HG03439 (cell line): ENCODE measurements around the gene GSKIP.
"Not testable (repeated sequence)": the region's sequence is repeated elsewhere in the genome, so short reads cannot be mapped to it uniquely, and the experiment has no call there.

Experiments
- ATAC-seq: cut with Tn5 transposase; IDR thresholded peaks from one replicate; pipeline ENCODE4 v1.9.1; 2021; ENCODE audit warnings: mild to moderate bottlenecking, moderate library complexity; ENCODE audit not compliant: unreplicated experiment

Gene GSKIP, protein sequence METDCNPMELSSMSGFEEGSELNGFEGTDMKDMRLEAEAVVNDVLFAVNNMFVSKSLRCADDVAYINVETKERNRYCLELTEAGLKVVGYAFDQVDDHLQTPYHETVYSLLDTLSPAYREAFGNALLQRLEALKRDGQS

DNA sequence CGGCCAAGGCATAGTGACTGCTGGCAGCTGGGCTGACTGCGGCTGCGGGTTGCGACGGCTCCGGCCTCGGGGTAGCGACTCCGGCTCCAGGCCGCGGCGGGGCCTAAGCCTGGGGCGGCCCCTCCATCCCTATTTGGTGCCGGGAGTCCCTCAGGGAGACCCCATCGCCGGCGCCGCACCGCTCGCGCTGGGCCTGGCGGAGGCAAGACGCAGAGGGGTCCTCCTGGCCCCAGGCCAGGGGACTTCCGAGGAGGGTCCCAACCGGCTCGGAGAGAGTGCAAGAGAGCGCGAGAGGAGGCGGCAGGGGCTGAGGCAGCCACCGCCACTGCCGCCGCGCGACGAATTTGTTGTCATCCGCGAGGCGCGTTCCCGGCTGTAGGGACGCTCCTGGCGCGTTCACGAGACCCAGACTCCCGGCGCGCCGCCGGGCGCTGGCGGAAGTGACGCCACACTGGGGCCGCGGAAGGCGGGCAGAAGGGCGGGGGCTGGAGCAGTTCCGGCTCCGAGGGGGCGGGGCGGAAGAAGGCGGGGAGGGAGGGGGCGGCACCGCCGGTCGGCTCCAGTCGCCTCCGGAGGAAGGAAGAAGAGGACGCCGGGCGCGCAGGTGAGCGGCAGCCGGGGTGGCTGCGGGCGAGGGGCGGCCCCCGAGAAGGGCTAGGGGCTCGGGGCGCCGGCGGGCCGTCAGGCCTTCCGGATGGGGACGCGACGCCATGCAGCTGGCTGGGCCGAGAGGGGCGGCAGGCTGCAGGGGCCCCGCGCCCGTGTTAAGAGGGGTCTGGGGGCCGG lies at the start of gene GSKIP, which contains the start of gene ATG2B:
Gene GSKIP, plus strand, starts transcription at position 562 of the 786 bp plus-strand sequence. CDS start 18,722 bp downstream, outside the sequence.
Gene ATG2B, minus strand, starts transcription at position 377 of the 786 bp plus-strand sequence. Its CDS starts 365 bp downstream, at position 12.
- peak; percentile 80 for ATAC-seq

DNA sequence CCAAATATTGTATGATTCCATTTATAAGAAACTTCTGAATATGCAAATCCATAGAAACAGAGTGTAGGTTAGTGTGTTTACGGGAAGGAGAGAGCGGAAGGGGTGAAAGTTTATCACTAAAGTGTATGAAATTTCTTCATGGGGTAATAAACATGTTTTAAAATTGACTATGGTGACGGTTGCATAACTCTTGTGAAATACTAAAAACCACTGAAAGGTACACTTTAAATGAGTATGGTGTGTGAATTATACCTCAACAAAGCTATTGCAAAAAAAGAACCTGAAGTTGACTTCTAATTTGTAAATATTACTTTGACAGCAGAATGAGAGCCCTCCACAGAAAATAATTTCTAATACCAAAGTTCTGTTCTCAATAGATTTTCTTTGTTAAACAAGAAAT lies 47.2 kb upstream of the GSKIP start:
- ATAC-seq, result no peak

DNA sequence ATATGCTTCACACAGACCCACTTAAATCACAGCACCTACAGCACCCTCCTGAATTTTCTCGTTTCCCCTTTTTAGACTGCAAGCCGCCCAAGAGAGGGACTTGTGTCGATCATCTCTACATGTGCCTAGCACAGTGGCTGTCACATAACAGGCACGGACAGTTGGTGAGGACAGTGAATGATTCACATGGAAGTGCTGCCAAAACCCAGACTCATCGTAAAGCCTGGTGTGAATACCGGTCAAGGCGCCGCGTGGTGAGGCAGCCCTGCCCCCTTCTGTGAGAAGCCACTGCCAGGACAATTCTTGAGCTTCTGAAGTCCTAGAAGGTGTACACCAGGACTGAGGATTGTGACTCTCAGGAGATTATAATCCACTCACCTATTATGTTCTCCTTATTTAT lies 44.5 kb upstream of the GSKIP start:
- no peak for ATAC-seq

DNA sequence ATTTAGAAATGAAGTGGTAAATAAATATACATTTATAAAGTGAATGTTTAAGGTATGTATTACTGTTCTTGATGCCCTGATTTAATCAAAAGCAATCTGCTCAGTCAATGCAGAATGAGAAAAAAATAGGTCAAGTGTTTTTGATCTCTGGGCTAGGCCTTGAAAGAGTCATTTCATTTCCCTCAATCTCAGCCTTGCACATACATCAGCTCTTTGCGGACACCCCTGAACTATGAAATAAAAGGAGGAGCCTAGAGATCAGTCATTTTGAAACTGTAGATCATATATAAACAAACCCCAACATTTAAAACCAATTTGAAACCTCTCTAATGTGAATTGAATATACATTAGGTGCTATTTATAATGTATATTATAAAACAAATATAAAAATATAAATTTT lies 42.7 kb upstream of the GSKIP start:
- ATAC-seq, result no peak

DNA sequence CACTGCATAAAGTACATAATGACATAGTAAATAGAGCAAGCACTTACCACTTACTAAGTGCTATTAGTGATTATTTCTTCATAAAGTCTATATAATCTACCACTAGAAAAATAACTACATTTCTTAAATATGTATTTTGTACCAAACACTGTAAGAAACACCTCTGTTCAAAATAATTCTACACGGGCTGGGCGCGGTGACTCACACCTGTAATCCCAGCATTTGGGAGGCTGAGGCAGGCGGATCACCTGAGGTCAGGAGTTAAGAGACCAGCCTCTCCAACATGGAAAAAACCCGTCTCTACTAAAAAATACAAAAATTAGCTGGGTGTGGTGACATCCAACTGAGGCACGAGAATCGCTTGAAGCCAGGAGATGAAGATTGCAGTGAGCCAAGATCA lies 39.1 kb upstream of the GSKIP start:
- ATAC-seq, result no peak

DNA sequence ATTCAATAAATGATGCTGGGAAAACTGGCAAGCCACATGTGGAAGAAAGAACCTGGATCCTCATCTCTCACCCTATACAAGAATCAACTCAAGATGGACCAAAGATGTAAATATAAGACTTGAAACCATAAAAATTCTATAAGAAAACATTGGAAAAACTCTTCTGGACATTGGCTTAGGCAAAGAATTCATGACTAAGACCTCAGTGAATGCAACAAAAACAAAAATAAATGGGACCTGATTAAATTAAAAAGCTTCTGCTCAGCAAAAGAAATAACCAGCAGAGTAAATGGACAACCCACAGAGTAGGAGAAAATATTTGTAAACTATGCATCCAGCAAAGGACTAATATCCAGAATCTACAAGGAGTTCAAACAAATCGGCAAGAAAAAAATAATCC lies 24.8 kb upstream of the GSKIP start:
- ATAC-seq, result no peak

DNA sequence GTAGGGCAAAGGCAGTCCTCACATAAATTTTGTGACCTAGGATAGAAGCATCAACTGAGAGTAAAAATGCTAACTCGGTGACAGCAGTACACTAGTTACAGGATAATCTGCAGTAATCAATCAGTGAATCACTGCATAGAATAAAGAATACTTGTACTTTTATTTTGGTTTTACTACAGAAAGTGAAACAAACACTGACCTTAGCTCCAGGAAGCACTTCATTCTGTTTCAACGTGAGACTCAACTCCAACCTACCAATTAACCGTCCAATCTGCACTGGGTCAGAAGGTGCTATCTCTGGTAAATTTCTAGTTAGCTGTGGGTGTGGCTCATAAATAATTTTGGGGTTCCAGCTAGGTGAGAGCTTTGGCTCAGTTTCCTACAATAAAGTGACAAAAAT lies 22.0 kb upstream of the GSKIP start:
- ATAC-seq, result no peak

DNA sequence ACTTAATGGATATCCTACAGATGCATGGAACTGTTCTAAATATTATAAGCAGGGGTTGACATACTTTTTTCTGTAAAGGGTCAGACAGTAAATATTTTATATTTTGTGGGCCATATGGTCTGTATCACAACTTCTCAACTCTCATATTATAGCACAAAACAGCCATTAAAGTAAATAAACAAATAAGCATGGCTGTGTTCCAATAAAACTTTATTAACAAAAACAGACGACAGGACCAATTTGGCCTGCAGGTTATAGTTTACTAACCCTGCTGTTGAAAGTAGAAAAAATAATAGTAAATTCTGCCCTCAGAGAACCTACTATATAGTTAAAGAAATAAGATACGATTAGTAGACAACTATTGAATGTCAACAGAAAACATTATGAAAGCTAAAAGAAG lies 17.7 kb upstream of the GSKIP start:
- no peak for ATAC-seq

DNA sequence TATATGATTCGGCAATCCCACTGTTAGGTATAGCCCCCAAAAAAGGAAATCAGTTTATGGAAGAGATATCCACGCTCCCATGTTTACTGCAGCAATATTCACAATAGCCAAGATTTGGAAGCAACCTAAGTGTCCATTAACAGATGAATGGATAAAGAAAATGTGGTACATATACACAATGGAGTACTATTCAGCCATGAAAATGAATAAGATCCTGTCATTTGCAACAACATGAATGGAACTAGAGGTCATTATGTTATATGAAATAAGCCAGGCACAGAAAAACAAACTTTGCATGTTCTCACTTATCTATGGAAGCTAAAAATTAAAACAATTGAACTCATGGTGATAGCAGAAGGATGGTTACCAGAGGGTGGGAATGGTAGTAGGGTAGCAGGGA lies 15.4 kb upstream of the GSKIP start:
- not testable (repeated sequence) for ATAC-seq

DNA sequence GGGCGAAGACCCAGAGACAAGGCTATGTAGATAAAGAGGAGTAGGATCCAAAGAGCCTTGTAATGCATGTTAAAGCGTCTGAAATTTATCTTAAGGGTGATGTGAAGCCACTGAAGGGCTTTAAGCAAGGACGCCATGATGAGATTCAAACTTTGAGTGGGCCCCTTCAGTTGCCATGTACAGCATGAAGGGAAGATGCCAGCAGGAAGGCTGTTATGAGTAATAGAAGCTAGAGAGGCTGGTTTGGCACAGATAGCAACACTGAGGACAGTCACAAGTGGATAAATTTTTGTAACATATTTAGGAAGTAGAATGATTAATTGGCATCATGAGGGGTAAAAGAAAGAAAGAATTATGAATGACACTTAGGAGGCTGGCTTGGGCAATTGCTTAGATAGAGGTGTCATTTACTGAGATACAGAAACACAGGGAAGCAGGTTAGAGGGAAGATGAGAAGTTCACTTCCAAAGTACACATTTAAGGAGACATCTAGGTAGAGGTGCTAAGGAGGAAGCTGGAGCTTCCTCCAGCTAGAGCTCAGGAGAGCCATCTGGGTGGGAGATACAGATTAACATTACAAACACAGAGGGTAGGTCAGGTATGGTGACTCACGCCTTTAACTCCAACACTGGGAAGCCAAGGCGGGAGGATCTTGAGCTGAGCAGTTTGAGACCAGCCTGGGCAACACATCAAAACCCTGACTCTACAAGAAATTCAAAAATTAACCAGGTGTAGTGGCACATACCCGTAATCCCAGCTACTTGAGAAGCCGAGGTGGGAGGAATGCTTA lies 13.8 kb upstream of the GSKIP start:
- ATAC-seq, result no peak

DNA sequence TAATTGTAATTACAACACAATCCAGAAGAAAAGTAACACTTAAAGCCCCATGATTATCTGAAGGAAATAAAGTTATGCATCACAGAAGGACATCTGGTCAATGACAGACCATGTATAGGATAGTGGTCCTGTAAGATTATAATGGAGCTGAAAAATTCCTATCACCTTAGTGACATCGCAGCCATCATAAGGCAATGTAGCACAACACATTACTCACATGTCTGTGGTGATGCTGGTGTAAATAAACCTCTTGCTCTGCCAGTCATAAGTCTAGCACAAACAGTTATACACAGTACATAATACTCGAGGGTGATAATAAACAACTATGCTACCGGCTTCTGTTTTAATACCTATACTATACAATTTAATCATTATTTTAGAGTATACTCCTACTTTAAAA lies 11.3 kb upstream of the GSKIP start:
- no peak for ATAC-seq

DNA sequence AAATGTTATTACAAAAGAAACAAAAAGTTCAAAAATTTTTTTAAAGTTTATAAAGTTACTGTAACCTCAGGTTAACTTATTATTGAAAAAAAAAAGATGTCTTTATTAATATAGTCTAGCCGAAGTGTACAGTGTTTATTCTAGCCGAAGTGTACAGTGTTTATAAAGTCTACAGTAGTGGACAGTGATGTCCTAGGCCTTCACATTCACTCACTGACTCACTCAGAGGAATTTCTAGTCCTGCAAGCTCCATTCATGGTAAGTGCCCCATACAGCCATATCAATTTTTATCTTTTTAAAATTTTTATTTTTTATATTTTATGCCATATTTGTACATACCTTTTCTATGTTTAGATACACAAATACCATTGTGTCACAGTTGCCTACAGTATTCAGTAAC lies 10.6 kb upstream of the GSKIP start:
- ATAC-seq, result no peak

DNA sequence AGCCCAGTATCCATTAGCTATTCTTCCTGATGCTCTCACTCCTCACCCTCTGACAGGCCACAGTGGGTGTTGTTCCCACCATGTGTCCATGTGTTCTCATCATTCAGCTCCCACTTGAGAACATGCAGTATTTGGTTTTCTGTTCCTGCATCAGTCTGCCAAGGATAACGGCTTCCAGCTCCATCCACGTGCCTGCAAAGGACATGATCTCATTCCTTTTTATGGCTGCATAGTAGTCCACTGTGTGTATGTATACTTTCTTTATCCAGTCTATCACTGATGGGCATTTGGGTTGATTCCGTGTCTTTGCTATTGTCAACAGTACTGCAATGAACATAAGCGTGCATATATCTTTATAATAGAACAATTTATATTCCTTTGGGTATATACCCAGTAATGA lies 9.1 kb upstream of the GSKIP start:
- ATAC-seq, result no peak

DNA sequence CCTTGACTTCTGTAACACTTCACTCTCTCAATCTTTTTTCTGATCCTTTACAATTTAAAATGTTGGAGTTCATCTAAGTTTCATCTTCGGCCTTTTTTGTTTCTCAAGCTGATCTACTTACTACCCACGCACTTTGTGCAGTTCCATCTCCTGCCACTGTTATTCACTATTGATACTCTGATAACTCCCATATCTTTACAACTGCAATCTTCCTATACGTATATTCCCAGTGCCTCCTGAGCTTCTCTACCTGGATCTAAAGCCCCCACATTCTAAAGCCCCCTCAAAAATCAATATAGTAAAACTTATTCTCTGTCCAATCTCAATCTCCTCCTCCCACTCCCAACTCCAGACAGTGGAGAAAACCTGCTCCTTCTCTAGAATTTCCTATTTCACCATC lies 6.1 kb upstream of the GSKIP start:
- no peak for ATAC-seq

DNA sequence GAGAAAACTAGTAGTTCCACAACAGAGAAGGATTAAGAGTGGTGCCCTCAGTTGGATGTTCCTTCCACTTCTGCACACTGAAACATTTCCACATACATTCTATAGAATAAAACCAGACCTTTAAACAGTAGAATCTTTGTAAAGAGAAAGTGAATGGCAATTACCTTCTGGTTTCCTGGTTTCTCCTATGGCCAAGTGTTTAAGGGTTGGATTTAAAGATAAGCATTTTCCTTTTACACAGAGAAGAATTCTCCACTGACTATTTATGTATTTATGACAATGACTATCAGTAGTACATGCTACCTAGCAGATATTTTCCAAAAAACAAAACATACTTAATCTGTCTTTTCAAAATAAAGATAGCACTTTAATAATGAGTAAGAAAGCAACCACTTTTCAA lies 3.4 kb upstream of the GSKIP start:
- no peak for ATAC-seq

DNA sequence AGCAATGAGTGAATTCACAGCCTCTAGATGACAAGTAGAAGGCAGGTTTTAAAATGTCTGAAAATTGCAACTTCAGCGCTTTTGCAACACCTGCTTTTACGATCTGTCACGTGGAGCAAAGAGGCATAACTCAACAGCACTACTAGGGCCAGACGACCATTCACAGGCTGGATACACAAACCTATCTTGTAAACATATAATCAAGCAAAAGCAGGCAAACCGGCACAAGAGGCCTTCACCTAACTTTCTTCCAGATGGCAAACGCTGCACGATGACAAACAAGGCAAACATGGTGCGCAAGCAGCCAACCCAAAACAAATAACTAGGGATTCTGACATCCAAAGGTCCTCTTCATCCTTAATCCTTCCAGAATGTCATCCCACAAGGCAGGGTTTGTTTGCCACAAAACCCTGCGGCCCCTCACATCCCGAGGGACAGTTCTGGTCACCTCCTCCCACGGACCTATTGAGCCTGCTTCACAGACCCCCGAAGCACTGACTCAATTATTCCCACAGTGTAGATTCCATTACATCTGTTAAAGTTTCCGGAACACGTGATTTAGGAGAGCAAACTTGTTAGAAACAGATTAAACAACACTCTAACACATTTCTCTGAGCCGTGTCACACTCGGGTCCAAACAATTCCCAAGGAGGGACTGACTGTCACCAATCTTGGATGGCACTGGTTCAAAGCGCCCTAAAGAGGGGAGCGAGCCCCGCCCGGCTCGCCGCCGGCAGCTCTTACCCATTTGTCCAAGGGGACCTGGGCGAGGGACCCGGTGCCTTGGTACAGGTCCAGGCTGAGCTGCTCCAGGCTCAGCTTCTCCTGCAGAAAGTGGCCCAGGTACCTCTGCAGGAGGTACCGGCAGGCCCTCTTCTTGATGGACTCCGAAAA lies 1.0 kb upstream of the GSKIP start:
- ATAC-seq, result peak; percentile 33

DNA sequence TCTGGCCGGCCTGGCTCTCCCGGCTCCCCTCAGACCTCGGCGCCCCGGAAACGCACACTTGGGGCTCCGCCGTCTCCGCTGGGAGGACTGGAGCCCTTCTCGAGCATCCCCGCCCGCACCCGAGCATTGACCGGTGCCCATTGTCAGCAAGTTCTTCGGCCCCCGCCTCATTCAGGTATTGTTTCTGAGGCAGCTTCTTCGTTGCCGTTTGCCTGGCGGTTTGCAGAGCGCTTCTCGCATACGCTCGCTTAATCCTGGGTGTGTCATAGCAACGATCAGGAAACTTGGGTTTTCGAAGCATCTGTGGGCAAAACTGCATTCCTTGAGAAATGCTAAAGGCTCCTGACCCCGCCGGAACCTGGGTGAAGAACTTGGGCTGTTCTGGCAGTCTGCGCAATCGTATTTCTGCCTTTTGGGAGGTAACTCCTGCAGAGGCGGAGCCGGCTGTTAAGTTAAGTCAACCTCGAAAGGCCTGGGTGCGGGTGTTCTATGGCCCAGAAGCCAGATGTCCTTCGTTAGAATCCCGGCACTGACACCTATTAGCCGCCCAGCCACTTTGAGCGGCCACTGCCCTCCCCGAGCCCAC lies 518 bp downstream of the GSKIP start:
- ATAC-seq, result peak; percentile 21

DNA sequence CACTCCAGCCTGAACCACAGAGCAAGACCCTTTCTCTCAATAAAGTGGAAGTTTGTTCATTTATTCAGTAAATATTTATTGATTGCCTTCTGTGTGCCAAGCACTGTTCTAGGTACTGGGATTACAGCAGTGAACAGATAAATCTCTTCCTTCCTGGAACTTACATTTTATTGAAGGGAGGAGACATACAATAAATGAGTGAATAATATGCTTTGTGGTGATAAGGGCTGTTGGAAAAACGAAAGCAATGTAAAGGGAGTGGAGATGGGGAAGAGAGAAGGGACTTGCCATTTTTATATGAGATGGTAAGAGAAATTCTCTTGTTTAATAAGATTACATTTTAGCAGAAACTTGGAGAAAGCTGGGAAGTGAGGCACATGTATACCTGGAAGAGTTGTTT lies 1.6 kb downstream of the GSKIP start:
- ATAC-seq, result no peak

DNA sequence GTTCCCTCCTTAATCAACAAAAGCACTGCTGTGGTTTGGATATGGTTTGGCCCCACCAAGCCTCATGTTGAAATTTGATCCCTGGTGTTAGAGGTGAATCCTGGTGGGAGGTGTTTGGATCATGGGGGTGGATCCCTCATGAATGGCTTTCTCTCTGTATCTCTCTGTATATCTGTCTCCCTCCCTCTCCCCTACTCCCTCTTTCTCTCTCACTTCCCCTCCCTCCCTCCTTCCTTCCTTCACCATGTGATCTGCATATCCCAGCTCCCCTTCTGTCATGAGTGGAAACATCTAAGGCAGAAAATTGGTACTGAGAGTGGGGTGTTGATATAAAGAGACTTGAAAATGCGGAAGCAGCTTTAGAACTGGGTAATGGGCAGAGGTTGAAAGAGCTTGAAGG lies 5.2 kb downstream of the GSKIP start:
- ATAC-seq, result no peak

DNA sequence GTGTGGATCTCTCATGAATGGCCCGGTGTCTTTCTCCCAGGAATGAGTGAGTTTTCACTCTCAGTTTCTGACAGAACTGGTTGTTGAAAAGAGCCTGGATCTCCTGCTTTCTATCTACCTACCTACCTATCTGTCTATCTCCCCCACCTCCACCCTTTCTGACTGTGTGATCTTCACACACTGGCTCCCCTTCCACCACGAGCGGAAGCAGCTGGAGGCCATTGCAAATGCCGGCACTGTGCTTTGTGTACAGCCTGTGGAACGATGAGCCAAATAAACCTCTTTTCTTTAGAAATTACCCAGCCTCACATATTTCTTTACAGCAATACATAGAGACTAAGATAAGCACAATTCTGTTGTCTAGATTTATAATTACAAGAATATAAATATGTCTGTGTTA lies 7.2 kb downstream of the GSKIP start:
- ATAC-seq, result no peak

DNA sequence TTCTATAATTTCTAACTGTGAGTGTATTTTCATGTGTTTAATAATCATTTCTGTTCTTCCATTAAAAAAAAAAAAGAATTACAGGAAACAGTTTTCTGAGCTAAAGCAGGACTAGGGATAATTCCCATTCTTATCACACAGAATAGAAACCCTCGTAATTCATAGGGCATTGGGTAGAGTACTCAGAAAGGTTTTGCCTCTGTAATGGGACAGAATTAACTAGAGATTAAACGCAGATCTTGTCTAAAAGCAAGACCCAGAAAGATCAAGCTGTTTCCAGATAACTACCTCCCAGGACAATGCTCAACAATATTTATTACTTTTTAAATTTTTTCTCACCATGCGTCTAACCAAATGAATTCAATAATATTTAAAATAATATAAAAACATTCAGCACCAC lies 10.2 kb downstream of the GSKIP start:
- ATAC-seq, result no peak
